ENCODE results near the gene FBXL20.

FBXL20 gene

GRCh38 chr17:39235555-39236449 lies 165.6 kb downstream of the FBXL20 start (continued):
- TF ChIP-seq ZNF280D (tag by site-specific recombination; IDR thresholded peaks at IDR 0.05) = no peak
- TF ChIP-seq, protein P1, sequence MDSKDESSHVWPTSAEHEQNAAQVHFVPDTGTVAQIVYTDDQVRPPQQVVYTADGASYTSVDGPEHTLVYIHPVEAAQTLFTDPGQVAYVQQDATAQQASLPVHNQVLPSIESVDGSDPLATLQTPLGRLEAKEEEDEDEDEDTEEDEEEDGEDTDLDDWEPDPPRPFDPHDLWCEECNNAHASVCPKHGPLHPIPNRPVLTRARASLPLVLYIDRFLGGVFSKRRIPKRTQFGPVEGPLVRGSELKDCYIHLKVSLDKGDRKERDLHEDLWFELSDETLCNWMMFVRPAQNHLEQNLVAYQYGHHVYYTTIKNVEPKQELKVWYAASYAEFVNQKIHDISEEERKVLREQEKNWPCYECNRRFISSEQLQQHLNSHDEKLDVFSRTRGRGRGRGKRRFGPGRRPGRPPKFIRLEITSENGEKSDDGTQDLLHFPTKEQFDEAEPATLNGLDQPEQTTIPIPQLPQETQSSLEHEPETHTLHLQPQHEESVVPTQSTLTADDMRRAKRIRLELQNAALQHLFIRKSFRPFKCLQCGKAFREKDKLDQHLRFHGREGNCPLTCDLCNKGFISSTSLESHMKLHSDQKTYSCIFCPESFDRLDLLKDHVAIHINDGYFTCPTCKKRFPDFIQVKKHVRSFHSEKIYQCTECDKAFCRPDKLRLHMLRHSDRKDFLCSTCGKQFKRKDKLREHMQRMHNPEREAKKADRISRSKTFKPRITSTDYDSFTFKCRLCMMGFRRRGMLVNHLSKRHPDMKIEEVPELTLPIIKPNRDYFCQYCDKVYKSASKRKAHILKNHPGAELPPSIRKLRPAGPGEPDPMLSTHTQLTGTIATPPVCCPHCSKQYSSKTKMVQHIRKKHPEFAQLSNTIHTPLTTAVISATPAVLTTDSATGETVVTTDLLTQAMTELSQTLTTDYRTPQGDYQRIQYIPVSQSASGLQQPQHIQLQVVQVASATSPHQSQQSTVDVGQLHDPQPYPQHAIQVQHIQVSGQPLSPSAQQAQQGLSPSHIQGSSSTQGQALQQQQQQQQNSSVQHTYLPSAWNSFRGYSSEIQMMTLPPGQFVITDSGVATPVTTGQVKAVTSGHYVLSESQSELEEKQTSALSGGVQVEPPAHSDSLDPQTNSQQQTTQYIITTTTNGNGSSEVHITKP (tag by site-specific recombination; IDR thresholded peaks at IDR 0.05) = peak; percentile 47; the same call in 1 of the 2 replicates
- TF ChIP-seq ZNF561 (tag by site-specific recombination; IDR thresholded peaks at IDR 0.05; ENCODE audit: borderline replicate concordance) = 0 out of 2 replicates have a peak, but pooled peaks have one; percentile 27
- TF ChIP-seq SCRT2 (tag by site-specific recombination; IDR thresholded peaks at IDR 0.05) = no peak
- peak; percentile 53; the same call in 1 of the 2 replicates for TF ChIP-seq ZNF660 (tag by site-specific recombination; IDR thresholded peaks at IDR 0.05)
- peak; percentile 85 for TF ChIP-seq ZNF2 (tag by site-specific recombination; IDR thresholded peaks at IDR 0.05)
- TF ChIP-seq ZNF114 (tag by site-specific recombination; IDR thresholded peaks at IDR 0.05) = no peak
- peak; percentile 91 for TF ChIP-seq TRIM28 (IDR thresholded peaks at IDR 0.05; ENCODE audit: borderline replicate concordance, low read length)

DNA sequence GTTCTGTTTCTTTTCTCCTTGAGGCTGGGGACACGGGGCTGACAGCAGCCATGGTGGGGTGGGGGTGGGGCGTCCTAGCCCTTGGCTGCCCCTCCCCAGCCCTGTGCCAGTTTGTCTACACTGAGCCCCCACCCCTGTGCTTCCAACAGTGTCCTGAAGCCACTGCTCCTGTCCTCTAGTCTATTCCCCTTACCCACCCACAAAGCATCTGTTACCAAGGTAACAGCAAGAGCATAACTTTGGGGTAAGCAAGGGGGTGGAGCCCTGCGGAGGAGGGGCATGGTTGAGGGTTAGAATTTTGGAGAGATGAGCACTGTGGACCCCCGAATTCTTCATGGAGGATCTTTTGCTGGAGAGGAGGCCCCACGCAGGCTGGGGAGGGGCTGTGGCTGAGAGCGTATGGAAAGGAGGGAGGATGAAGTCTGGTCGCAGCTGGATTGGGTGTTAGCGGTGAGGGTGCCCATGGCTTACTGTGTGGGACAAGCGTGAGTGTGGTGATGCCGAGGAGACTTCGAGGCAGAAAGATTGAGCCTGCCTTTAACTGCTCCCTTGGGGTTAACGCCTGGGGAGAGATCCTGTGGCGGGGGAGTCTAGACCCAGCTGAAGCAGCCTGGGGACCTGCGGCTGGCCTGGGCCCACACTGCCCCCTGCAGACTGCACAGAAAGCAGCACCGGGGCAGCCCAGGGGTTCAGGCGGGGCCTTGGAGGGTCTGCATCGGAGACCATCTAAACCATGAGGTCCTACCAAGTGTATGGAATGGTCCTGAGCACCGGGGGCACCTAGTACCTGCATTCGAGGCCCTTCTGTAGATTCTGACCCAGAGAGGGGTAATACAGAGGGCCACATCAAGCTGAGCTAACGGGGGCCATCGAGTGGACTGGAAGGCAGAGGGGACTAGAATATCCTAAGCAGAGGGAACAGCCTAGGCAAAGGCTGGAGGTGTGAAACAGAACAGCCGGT lies 169.6 kb downstream of the FBXL20 start:
- H3K4me3 ChIP-seq (ENCODE audit: low read depth, low read length) = no peak overlapping the region
- peaks cover 10% of the 10 kb centered on the region; the same call in 1 of the 2 replicates for H3K4me1 ChIP-seq (ENCODE audit: control insufficient read depth, insufficient read depth, low read length)
- H3K36me3 ChIP-seq (ENCODE audit: control insufficient read depth in 2 of 2, insufficient read depth in 1 of 2, low read length in 2 of 2) = no peaks in the 10 kb centered on the region
- CTCF ChIA-PET = interaction anchor here (0.6 to 20.9 kb wide), 28 partner anchors 8 to 498 kb away, joined by 3 to 733 read pairs (median 5); partner anchors contain the start of genes MIEN1 and RPL19
- POLR2A ChIA-PET = interaction anchor here (0.7 to 3.0 kb wide), 4 partner anchors 25 to 34 kb away, joined by 4 to 19 read pairs (median 8); partner anchors contain the start of genes CACNB1 and RPL19
- no peaks in the 10 kb centered on the region for H3K9me3 ChIP-seq (ENCODE audit: control insufficient read depth, insufficient read depth, low read depth, low read length)
- no peak overlapping the region for H3K27ac ChIP-seq (ENCODE audit: extremely low read depth, low read depth, low read length)
- TF ChIP-seq ZNF19 (tag by site-specific recombination; IDR thresholded peaks at IDR 0.05; ENCODE audit: low read depth) = no peak
- TF ChIP-seq ZNF707 (tag by site-specific recombination; IDR thresholded peaks at IDR 0.05) = no peak
- no peak for TF ChIP-seq ZNF624 (tag by site-specific recombination; IDR thresholded peaks at IDR 0.05)
- TF ChIP-seq SP7 (tag by site-specific recombination; IDR thresholded peaks at IDR 0.05) = peak; percentile 72; the same call in 1 of the 2 replicates
- no peak for TF ChIP-seq TCF7L2 (IDR thresholded peaks at IDR 0.05; ENCODE audit: borderline replicate concordance, low read depth, low read length)
- TF ChIP-seq ZNF274 (IDR thresholded peaks at IDR 0.05; ENCODE audit: low read length) = no peak
- no peak for TF ChIP-seq ZNF274 (tag by site-specific recombination; IDR thresholded peaks at IDR 0.05; ENCODE audit: borderline replicate concordance)
- TF ChIP-seq GLI4 (tag by site-specific recombination; IDR thresholded peaks at IDR 0.05) = no peak
- TF ChIP-seq SP3 (tag by site-specific recombination; IDR thresholded peaks at IDR 0.05) = peak; percentile 17; the same call in 1 of the 2 replicates
- peak; percentile 93 for TF ChIP-seq GLIS2 (tag by site-specific recombination; IDR thresholded peaks at IDR 0.05)
- TF ChIP-seq BCL11A (tag by site-specific recombination; IDR thresholded peaks at IDR 0.05; ENCODE audit: low read depth) = no peak; the same call in 1 of the 2 replicates
- TF ChIP-seq KLF7 (tag by site-specific recombination; IDR thresholded peaks at IDR 0.05; ENCODE audit: borderline replicate concordance) = no peak
- TF ChIP-seq, protein P2, sequence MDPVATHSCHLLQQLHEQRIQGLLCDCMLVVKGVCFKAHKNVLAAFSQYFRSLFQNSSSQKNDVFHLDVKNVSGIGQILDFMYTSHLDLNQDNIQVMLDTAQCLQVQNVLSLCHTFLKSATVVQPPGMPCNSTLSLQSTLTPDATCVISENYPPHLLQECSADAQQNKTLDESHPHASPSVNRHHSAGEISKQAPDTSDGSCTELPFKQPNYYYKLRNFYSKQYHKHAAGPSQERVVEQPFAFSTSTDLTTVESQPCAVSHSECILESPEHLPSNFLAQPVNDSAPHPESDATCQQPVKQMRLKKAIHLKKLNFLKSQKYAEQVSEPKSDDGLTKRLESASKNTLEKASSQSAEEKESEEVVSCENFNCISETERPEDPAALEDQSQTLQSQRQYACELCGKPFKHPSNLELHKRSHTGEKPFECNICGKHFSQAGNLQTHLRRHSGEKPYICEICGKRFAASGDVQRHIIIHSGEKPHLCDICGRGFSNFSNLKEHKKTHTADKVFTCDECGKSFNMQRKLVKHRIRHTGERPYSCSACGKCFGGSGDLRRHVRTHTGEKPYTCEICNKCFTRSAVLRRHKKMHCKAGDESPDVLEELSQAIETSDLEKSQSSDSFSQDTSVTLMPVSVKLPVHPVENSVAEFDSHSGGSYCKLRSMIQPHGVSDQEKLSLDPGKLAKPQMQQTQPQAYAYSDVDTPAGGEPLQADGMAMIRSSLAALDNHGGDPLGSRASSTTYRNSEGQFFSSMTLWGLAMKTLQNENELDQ (tag by site-specific recombination; IDR thresholded peaks at IDR 0.05; ENCODE audit: low read depth) = no peak
- peak; percentile 16; the same call in 1 of the 2 replicates for TF ChIP-seq ZNF24 (tag by site-specific recombination; IDR thresholded peaks at IDR 0.05)
- peak; percentile 99 for TF ChIP-seq ZNF423 (tag by site-specific recombination; IDR thresholded peaks at IDR 0.05)
- TF ChIP-seq ZNF10 (tag by site-specific recombination; IDR thresholded peaks at IDR 0.05) = peak; percentile 54; the same call in 1 of the 2 replicates
- TF ChIP-seq ZNF544 (tag by site-specific recombination; IDR thresholded peaks at IDR 0.05) = no peak

All from HEK293 (cell line).